IMR-90 (cell line): ENCODE data around the gene OPTC. TPM values are rescaled to one million over a fixed set of nuclear protein-coding genes. Genes with fewer than 3 reads are reported as not detected.

ENCODE experiments used
- ATAC-seq: fragments of 200-7000 bp; cut with Tn5 transposase; 2 replicates; pipeline ENCODE4 v1.9.1; 2020; ENCODE audit warnings: low read depth, mild to moderate bottlenecking, moderate library complexity
- BruUV-seq: library from RNA; stranded (reverse); fragments of 400-500 nt; replicated peaks from 2 replicates; lab custom pipeline; 2021; lab: Mats Ljungman, UMichigan
- CTCF ChIA-PET: fragments of 300-600 bp; formaldehyde crosslinking; extraction: SDS; loops from one replicate; lab custom pipeline; 2021; ENCODE audit warnings: antibody characterized with exemption; lab: Yijun Ruan, JAX
- POLR2A ChIA-PET: fragments of 300-600 bp; sonication (Branson Sonifier 250); formaldehyde crosslinking; loops from one replicate; lab custom pipeline; 2022; ENCODE audit warnings: antibody characterized with exemption; ENCODE audit not compliant: unreplicated experiment; lab: Charles Lee
- DNase-seq: peaks from one replicate; pipeline ENCODE4 v3.0.0; 2013
- H2AFZ ChIP-seq: replicated peaks from 2 replicates; pipeline ENCODE3; 2013; ENCODE audit warnings: low read length, mild to moderate bottlenecking; ENCODE audit not compliant: poor library complexity
- H2AK5ac ChIP-seq: 2 replicates; pipeline ENCODE4 v1.6.1; 2013; ENCODE audit warnings: low read depth, low read length, inconsistent platforms
- H2AK9ac ChIP-seq: replicated peaks from 2 replicates; pipeline ENCODE3; 2013; ENCODE audit warnings: mild to moderate bottlenecking, low read depth, low read length, moderate library complexity; ENCODE audit not compliant: poor library complexity
- H2BK120ac ChIP-seq: 2 replicates; pipeline ENCODE4 v1.6.1; 2013; ENCODE audit warnings: low read depth, low read length, inconsistent platforms
- H2BK15ac ChIP-seq: 3 replicates; pipeline ENCODE4 v1.6.1; 2013; ENCODE audit warnings: low read depth, low read length, inconsistent platforms
- H2BK20ac ChIP-seq: 2 replicates; pipeline ENCODE4 v1.6.1; 2013; ENCODE audit warnings: low read depth, mild to moderate bottlenecking, inconsistent platforms, low read length, moderate library complexity
- H2BK5ac ChIP-seq: 2 replicates; pipeline ENCODE4 v1.6.1; 2013; ENCODE audit warnings: mild to moderate bottlenecking, low read depth, low read length, inconsistent platforms; ENCODE audit not compliant: poor library complexity, severe bottlenecking
- H3K14ac ChIP-seq: replicated peaks from 2 replicates; pipeline ENCODE4 v1.6.1; 2013; ENCODE audit warnings: low read depth, low read length, inconsistent platforms
- H3K18ac ChIP-seq: 2 replicates; pipeline ENCODE4 v1.6.1; 2013; ENCODE audit warnings: low read depth, low read length, control low read depth
- H3K23ac ChIP-seq: 2 replicates; pipeline ENCODE4 v1.6.1; 2013; ENCODE audit warnings: low read depth, low read length, inconsistent platforms
- H3K27ac ChIP-seq: 2 replicates; pipeline ENCODE4 v1.5.1; 2013; ENCODE audit warnings: mild to moderate bottlenecking, control low read depth, low read length; ENCODE audit not compliant: insufficient read depth
- H3K27me3 ChIP-seq: 2 replicates; pipeline ENCODE4 v1.6.1; 2013; ENCODE audit warnings: low read length; ENCODE audit not compliant: control insufficient read depth, insufficient read depth
- H3K36me3 ChIP-seq: 2 replicates; pipeline ENCODE4 v1.6.1; 2013; ENCODE audit warnings: low read length, mixed read lengths; ENCODE audit not compliant: control insufficient read depth, insufficient read depth
- H3K4ac ChIP-seq: 2 replicates; pipeline ENCODE4 v1.6.1; 2013; ENCODE audit warnings: low read depth, low read length, inconsistent platforms
- H3K4me1 ChIP-seq: 2 replicates; pipeline ENCODE4 v1.6.1; 2013; ENCODE audit warnings: low read length, mixed read lengths; ENCODE audit not compliant: control insufficient read depth, insufficient read depth
- H3K4me2 ChIP-seq: 2 replicates; pipeline ENCODE4 v1.6.1; 2013; ENCODE audit warnings: low read depth, mild to moderate bottlenecking, control low read depth, low read length, moderate library complexity
- H3K4me3 ChIP-seq: 2 replicates; pipeline ENCODE4 v1.5.1; 2013; ENCODE audit warnings: low read depth, mild to moderate bottlenecking, control low read depth, low read length, moderate library complexity; ENCODE audit not compliant: insufficient read depth
- H3K56ac ChIP-seq: 2 replicates; pipeline ENCODE4 v1.6.1; 2013; ENCODE audit warnings: low read length, inconsistent platforms; ENCODE audit not compliant: insufficient read depth; ENCODE audit errors: extremely low read depth
- H3K79me1 ChIP-seq, 2 experiments: 2 replicates each; pipeline ENCODE4 v1.6.1; 2013; ENCODE audit warnings: low read length in 2 of 2, inconsistent platforms in 1 of 2, low read depth in 1 of 2
- H3K9ac ChIP-seq: 2 replicates; pipeline ENCODE4 v1.6.1; 2013; ENCODE audit warnings: low read depth, low read length, control low read depth
- H3K9me1 ChIP-seq: 2 replicates; pipeline ENCODE4 v1.6.1; 2013; ENCODE audit warnings: low read length, inconsistent platforms; ENCODE audit not compliant: insufficient read depth
- H3K9me3 ChIP-seq: 2 replicates; pipeline ENCODE4 v1.6.1; 2013; ENCODE audit warnings: low read length; ENCODE audit not compliant: control insufficient read depth, insufficient read depth
- H4K20me1 ChIP-seq: 2 replicates; pipeline ENCODE4 v1.6.1; 2013; ENCODE audit warnings: low read length, inconsistent platforms; ENCODE audit not compliant: insufficient read depth
- H4K5ac ChIP-seq: 2 replicates; pipeline ENCODE4 v1.6.1; 2013; ENCODE audit warnings: mild to moderate bottlenecking, low read depth, low read length, control low read depth
- H4K8ac ChIP-seq, 2 experiments: 2 replicates each; pipeline ENCODE4 v1.6.1; 2013; ENCODE audit warnings: low read depth in 2 of 2, low read length in 2 of 2, control low read depth in 1 of 2, inconsistent platforms in 1 of 2
- H4K91ac ChIP-seq: 2 replicates; pipeline ENCODE4 v1.6.1; 2013; ENCODE audit warnings: low read depth, low read length, inconsistent platforms; ENCODE audit not compliant: insufficient read depth
- BHLHE40 ChIP-seq: fragments of 150-350 bp; IDR thresholded peaks from 2 replicates; pipeline ENCODE4 v1.6.1; 2016; ENCODE audit warnings: mild to moderate bottlenecking, low read depth, low read length
- MAZ ChIP-seq: IDR thresholded peaks from 2 replicates; pipeline ENCODE4 v1.6.1; 2012; ENCODE audit warnings: low read depth, mild to moderate bottlenecking, low read length, improper control_type of control experiment, moderate library complexity, borderline replicate concordance
- NFE2L2 ChIP-seq: fragments of 150-350 bp; IDR thresholded peaks from 2 replicates; pipeline ENCODE4 v1.6.1; 2016; ENCODE audit warnings: low read depth, mild to moderate bottlenecking, low read length
- RCOR1 ChIP-seq: IDR thresholded peaks from 2 replicates; pipeline ENCODE4 v1.6.1; 2012; ENCODE audit warnings: mild to moderate bottlenecking, low read length, improper control_type of control experiment; ENCODE audit not compliant: insufficient replicate concordance
- RFX5 ChIP-seq: IDR thresholded peaks from 2 replicates; pipeline ENCODE4 v1.8.0; 2012; ENCODE audit warnings: low read depth, mild to moderate bottlenecking, low read length, moderate library complexity
- WGBS, 2 experiments: methylation state at CpG; one replicate each; pipeline versions ENCODE4 v1.1.5 to v1.1.7; 2013; ENCODE audit warnings: missing lambda C conversion rate in 2 of 2; ENCODE audit not compliant: insufficient read length in 1 of 2; ENCODE audit errors: extremely low coverage in 2 of 2; 5-methylcytosine and 5-hydroxymethylcytosine counted together
- dilution Hi-C: fragments of 300-500 bp; cut with HindIII; formaldehyde crosslinking; loops from one replicate; pipeline ENCODE4 v1.14.3; 2018; ENCODE audit warnings: low sequenced_read_pairs; ENCODE audit not compliant: unreplicated experiment
- in situ Hi-C: fragments of 300-500 bp; cut with MboI; formaldehyde crosslinking; loops from 3 replicates; pipeline ENCODE4 v1.14.3; 2019; ENCODE audit warnings: low sequenced_read_pairs, inconsistent platforms, mixed read lengths
- intact Hi-C: fragments of 100-400 bp; cut with micrococcal nuclease; formaldehyde crosslinking; loops from 2 replicates; pipeline ENCODE4 v1.10.0; 2022
- polyA plus RNA-seq, 3 experiments: library from polyadenylated mRNA; depleted of rRNA; stranded (reverse); fragments of >200 nt; gene quantifications; 2 replicates each; pipeline ENCODE4 v1.2.3, GENCODE V29; 2012; ENCODE audit warnings: low replicate concordance in 1 of 3
- total RNA-seq: library from RNA; depleted of rRNA; stranded (reverse); fragments of >200 nt; gene quantifications from 2 replicates; pipeline ENCODE4 v1.2.3, GENCODE V29; 2012

The OPTC gene
- total and polyA plus RNA-seq, 2 of the 4 experiments (the other 2 are of a cell fraction), result not detected

GRCh38 chr1:203497269-203497777 is 3.4 kb downstream of the OPTC start:
- H2AK9ac ChIP-seq, result no peak overlapping the region
- DNase-seq, result no peak
- no peak overlapping the region for H2BK5ac ChIP-seq
- H3K79me1 ChIP-seq, result no peaks in the 10 kb centered on the region
- no peak overlapping the region for H3K4me3 ChIP-seq
- H3K23ac ChIP-seq, result no peak overlapping the region
- intact Hi-C loops (no loop called here), dilution Hi-C loops (no loop called here), in situ Hi-C loops (no loop called here)
- no TSS peak for BruUV-seq
- H2AK5ac ChIP-seq, result no peak overlapping the region
- H3K27me3 ChIP-seq, result no peaks in the 10 kb centered on the region; the same call in 1 of the 2 replicates
- no peak overlapping the region for H2BK15ac ChIP-seq
- ChIA-PET CTCF (interaction anchor here (1.1 kb wide), 1 partner anchor 9 kb away, joined by 3 read pairs; no protein-coding TSS in a partner anchor), POLR2A (no interaction called here)
- no peaks in the 10 kb centered on the region for H3K36me3 ChIP-seq
- H3K9ac ChIP-seq, result no peak overlapping the region
- H2AFZ ChIP-seq, result no peak overlapping the region
- no peak for ATAC-seq
- no peak overlapping the region for H2BK20ac ChIP-seq
- TF ChIP-seq MAZ (no peak), RCOR1 (no peak), RFX5 (no peak), NFE2L2 (no peak), BHLHE40 (no peak)
- H3K14ac ChIP-seq, result no peak overlapping the region
- no peak overlapping the region for H4K5ac ChIP-seq
- H4K8ac ChIP-seq, result no peak overlapping the region
- no peaks in the 10 kb centered on the region for H4K20me1 ChIP-seq
- peaks cover 6% of the 10 kb centered on the region; the same call in 1 of the 2 replicates for H3K9me1 ChIP-seq
- H2BK120ac ChIP-seq, result no peak overlapping the region
- H3K18ac ChIP-seq, result no peak overlapping the region
- H3K4me2 ChIP-seq, result no peak overlapping the region
- no CpG with 5 or more reads among the region's 5 CpGs for WGBS, 2 experiments
- no peak overlapping the region for H4K91ac ChIP-seq
- no peaks in the 10 kb centered on the region for H3K4me1 ChIP-seq
- no peak overlapping the region for H3K27ac ChIP-seq
- H3K4ac ChIP-seq, result no peak overlapping the region
- H3K56ac ChIP-seq, result no peak overlapping the region
- H3K9me3 ChIP-seq, result no peaks in the 10 kb centered on the region
